WTC11 (cell line): ENCODE data around the gene SAP25.

Experiments
- TEAD1 ChIP-seq: sonication (generic); formaldehyde crosslinking; IDR thresholded peaks from 2 replicates; pipeline ENCODE4 v1.8.0; 2022; ENCODE audit warnings: mild to moderate bottlenecking, missing genetic modification reagents
- TF ChIP-seq, protein P1 (sequence below): sonication (generic); formaldehyde crosslinking; IDR thresholded peaks from 2 replicates; pipeline ENCODE4 v1.8.0; 2022; ENCODE audit warnings: mild to moderate bottlenecking, missing genetic modification reagents

DNA sequence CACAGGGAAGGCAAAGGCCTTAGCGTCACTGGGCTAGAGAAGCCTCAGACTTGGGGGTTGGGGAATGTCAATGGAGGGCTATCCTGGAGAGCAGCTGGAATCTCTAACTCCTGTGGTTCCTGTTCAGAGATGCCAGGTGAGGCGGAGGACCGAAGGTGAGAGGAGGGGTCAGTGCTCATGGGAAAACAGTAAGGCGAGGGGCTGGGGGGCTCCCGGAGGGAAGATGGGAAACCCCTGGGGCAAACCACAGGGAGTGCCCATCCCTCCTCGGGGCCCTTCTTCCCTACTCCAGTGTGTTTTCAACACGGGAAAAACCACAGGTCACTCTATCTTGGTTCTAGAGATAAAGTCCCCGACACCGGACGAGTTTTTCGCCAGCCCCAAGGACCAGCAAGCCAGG is 8.9 kb upstream of the SAP25 start:
- TF ChIP-seq TEAD1 (CRISPR knock-in tag), result no peak
- TF ChIP-seq, protein P1, sequence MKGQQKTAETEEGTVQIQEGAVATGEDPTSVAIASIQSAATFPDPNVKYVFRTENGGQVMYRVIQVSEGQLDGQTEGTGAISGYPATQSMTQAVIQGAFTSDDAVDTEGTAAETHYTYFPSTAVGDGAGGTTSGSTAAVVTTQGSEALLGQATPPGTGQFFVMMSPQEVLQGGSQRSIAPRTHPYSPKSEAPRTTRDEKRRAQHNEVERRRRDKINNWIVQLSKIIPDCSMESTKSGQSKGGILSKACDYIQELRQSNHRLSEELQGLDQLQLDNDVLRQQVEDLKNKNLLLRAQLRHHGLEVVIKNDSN (CRISPR knock-in tag), result no peak
